B cell (primary cell): ENCODE data around the gene GGACT. TPM values are rescaled to one million over a fixed set of nuclear protein-coding genes. Genes with fewer than 3 reads are reported as not detected.

Experiments used
- ATAC-seq: fragments of 200-7000 bp; cut with Tn5 transposase; one replicate; pipeline ENCODE4 v1.10.0; 2021; ENCODE audit warnings: low read depth, mild to moderate bottlenecking, moderate number of reproducible peaks, moderate library complexity
- CTCF ChIA-PET: fragments of 350-600 bp; sonication (Branson Sonifier 250); formaldehyde crosslinking; loops from one replicate; lab custom pipeline; 2021; ENCODE audit warnings: antibody characterized with exemption, inconsistent platforms; lab: Charles Lee
- POLR2A ChIA-PET: fragments of 350-600 bp; sonication (Branson Sonifier 250); formaldehyde crosslinking; loops from one replicate; lab custom pipeline; 2021; ENCODE audit warnings: antibody characterized with exemption; lab: Charles Lee
- DNase-seq: peaks from one replicate; pipeline ENCODE4 v3.0.0; 2013
- H2AFZ ChIP-seq: 2 replicates; pipeline ENCODE4 v1.6.1; 2012; ENCODE audit warnings: mild to moderate bottlenecking, low read depth, low read length; ENCODE audit not compliant: insufficient read depth, poor library complexity, severe bottlenecking
- H3K27ac ChIP-seq, 2 donors: 1 replicate in 1 of 2; 2 replicates in 1 of 2; pipeline ENCODE4 v1.5.1; 2012 to 2013; ENCODE audit warnings: low read length in 2 of 2, mild to moderate bottlenecking in 2 of 2, moderate library complexity in 1 of 2
- H3K27me3 ChIP-seq, 4 experiments: fragments of 200-600 bp in 1 of 4; sonication (generic) in 1 of 4; replicated peaks in 1 of 4; 1 replicate in 2 of 4; 2 replicates in 2 of 4; pipeline versions ENCODE4 v1.6.1 to v1.7.0; 2013 to 2016; ENCODE audit warnings: low read length in 3 of 4, mild to moderate bottlenecking in 2 of 4, mixed read lengths in 1 of 4, moderate library complexity in 1 of 4; ENCODE audit not compliant: insufficient read depth in 4 of 4, control insufficient read depth in 3 of 4; ENCODE audit errors: control extremely low read depth in 1 of 4
- H3K36me3 ChIP-seq, 2 experiments: replicated peaks in 1 of 2; 1 replicate in 1 of 2; 2 replicates in 1 of 2; pipeline versions ENCODE4 v1.6.1 to v1.7.1; 2013; ENCODE audit warnings: low read length in 1 of 2; ENCODE audit not compliant: insufficient read depth in 2 of 2, control insufficient read depth in 1 of 2; ENCODE audit errors: control extremely low read depth in 1 of 2, extremely low read depth in 1 of 2
- H3K4me1 ChIP-seq, 2 donors: fragments of 200-600 bp in 1 of 2; sonication (generic) in 1 of 2; 1 replicate in 1 of 2; 2 replicates in 1 of 2; pipeline versions ENCODE4 v1.5.1 to v1.6.1; 2013 to 2017; ENCODE audit warnings: low read length in 2 of 2; ENCODE audit not compliant: control insufficient read depth in 2 of 2, insufficient read depth in 2 of 2
- H3K4me2 ChIP-seq: replicated peaks from 2 replicates; pipeline ENCODE3; 2012; ENCODE audit warnings: mild to moderate bottlenecking, low read depth, low read length; ENCODE audit not compliant: poor library complexity, severe bottlenecking
- H3K4me3 ChIP-seq, 5 experiments: fragments of 200-600 bp in 1 of 5; sonication (generic) in 1 of 5; 1 replicate in 3 of 5; 2 replicates in 2 of 5; pipeline versions ENCODE4 v1.5.1 to v1.7.0; 2011 to 2016; ENCODE audit warnings: low read length in 4 of 5, mild to moderate bottlenecking in 4 of 5, low read depth in 2 of 5, control low read depth in 1 of 5, moderate library complexity in 1 of 5; ENCODE audit not compliant: insufficient read depth in 1 of 5; ENCODE audit errors: control extremely low read depth in 1 of 5, extremely low read depth in 1 of 5
- H3K79me2 ChIP-seq: fragments of 200-600 bp; sonication (generic); one replicate; pipeline ENCODE4 v1.6.0; 2016; ENCODE audit warnings: low read length; ENCODE audit not compliant: control insufficient read depth, insufficient read depth
- H3K9ac ChIP-seq: fragments of 200-600 bp; sonication (generic); 2 replicates; pipeline ENCODE4 v1.6.1; 2017; ENCODE audit warnings: mild to moderate bottlenecking, low read length, moderate library complexity
- H3K9me3 ChIP-seq, 3 donors: one replicate each; pipeline versions ENCODE4 v1.6.1 to v1.7.1; 2013; ENCODE audit warnings: low read length in 2 of 3; ENCODE audit not compliant: control insufficient read depth in 2 of 3, insufficient read depth in 1 of 3; ENCODE audit errors: control extremely low read depth in 1 of 3
- H4K20me1 ChIP-seq: 2 replicates; pipeline ENCODE4 v1.6.0; 2012; ENCODE audit warnings: mild to moderate bottlenecking, low read length; ENCODE audit not compliant: insufficient read depth, control insufficient read depth, poor library complexity, severe bottlenecking
- H3K27ac Mint-ChIP-seq: one replicate; pipeline ENCODE4 v1.8.0; 2021; ENCODE audit warnings: mixed read lengths
- H3K27me3 Mint-ChIP-seq: one replicate; pipeline ENCODE4 v1.8.0; 2021; ENCODE audit warnings: mixed read lengths
- H3K4me1 Mint-ChIP-seq: one replicate; pipeline ENCODE4 v1.8.0; 2021; ENCODE audit warnings: mixed read lengths
- H3K4me3 Mint-ChIP-seq: one replicate; pipeline ENCODE4 v1.8.0; 2021; ENCODE audit warnings: mixed read lengths
- H3K9me3 Mint-ChIP-seq: one replicate; pipeline ENCODE4 v1.8.0; 2022; ENCODE audit warnings: mixed read lengths; ENCODE audit not compliant: insufficient read depth
- CTCF ChIP-seq: fragments of 200-600 bp; IDR thresholded peaks from one replicate; pipeline ENCODE4 v1.8.0; 2022; ENCODE audit warnings: antibody characterized with exemption, mild to moderate bottlenecking
- EZH2 ChIP-seq: IDR thresholded peaks from 2 replicates; pipeline ENCODE4 v1.6.1; 2012; ENCODE audit warnings: borderline replicate concordance, low read depth, mild to moderate bottlenecking, moderate library complexity, low read length; ENCODE audit not compliant: insufficient read depth, poor library complexity, severe bottlenecking
- WGBS: methylation state at CpG from one replicate; pipeline ENCODE4 v1.1.5; 2013; ENCODE audit warnings: missing lambda C conversion rate; ENCODE audit not compliant: insufficient coverage; 5-methylcytosine and 5-hydroxymethylcytosine counted together
- intact Hi-C: fragments of 100-400 bp; cut with micrococcal nuclease; formaldehyde crosslinking; loops from one replicate; pipeline ENCODE4 v1.10.0; 2022
- polyA plus RNA-seq: library from polyadenylated mRNA; depleted of rRNA; stranded (reverse); fragments of >200 nt; gene quantifications from 2 replicates; pipeline ENCODE4 v1.2.3, GENCODE V29; 2012
- total RNA-seq, 2 donors: library from RNA; stranded (reverse); fragments of 120-200 nt in 1 of 2; gene quantifications; 1 replicate in 1 of 2; 2 replicates in 1 of 2; pipeline versions ENCODE4 v1.2.3 to v1.2.4, GENCODE V29; 2013 to 2022

Gene GGACT
- total and polyA plus RNA-seq, 2 donors (not counting 1 experiment from before 2014, with no cell fraction given), result 3.2 to 3.5 TPM

DNA sequence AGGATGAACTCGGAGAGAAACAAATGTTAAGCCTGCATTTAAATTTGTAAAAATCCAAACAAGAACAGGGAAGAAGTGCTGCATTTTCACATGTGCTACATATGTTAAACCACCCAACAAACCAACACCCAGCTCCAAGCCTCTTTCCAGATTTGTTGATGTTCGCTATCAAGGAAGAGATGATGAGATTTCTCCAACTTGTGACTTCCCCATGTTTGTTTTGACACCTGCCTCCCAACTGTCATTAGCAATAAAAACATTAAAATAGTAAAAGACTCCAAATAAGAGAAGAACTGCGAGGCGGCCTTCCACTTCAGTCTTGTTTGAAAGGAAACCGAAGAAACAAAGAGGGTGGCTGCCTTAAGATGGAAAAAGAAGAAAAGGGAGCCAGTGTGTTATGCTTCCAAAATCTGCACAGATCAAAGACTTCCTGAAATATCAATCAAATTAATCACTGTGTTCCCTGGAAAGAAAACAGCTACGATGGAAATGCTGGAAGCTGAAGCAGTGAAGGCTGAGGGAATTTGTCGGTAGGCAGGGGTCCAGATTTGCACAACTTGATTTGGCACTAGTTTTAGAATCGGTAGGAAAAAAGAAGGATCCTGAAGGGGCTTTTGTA, 14.0 kb upstream of the GGACT start:
- Histone ChIP-seq H3K9ac (no peak overlapping the region), H3K36me3 (no peaks in the 10 kb centered on the region), H2AFZ (no peak overlapping the region), H3K4me3 (no peak overlapping the region), H3K27me3 (no peaks in the 10 kb centered on the region), H3K27ac (no peak overlapping the region), H3K9me3 (no peaks in the 10 kb centered on the region), H4K20me1 (no peaks in the 10 kb centered on the region), H3K4me1 (peaks cover 0 to 2% of the 10 kb centered on the region in 2 donors), H3K79me2 (no peaks in the 10 kb centered on the region), H3K4me2 (no peak overlapping the region)
- no peak for ATAC-seq
- POLR2A ChIA-PET, result no interaction called here
- intact Hi-C loops, result no loop called here
- no peak overlapping the region for H3K27ac Mint-ChIP-seq
- no peaks in the 10 kb centered on the region for H3K27me3 Mint-ChIP-seq
- TF ChIP-seq EZH2, result no peak
- no peak for TF ChIP-seq CTCF
- H3K9me3 Mint-ChIP-seq, result no peaks in the 10 kb centered on the region
- no CpG with 5 or more reads among the region's 8 CpGs for WGBS
- no peak for DNase-seq
- peaks cover 3% of the 10 kb centered on the region for H3K4me1 Mint-ChIP-seq
- no peak overlapping the region for H3K4me3 Mint-ChIP-seq
- CTCF ChIA-PET, result no interaction called here

- no peaks in the 10 kb centered on the region for H3K27me3 ChIP-seq
- ATAC-seq (no peak), DNase-seq (no peak)
- no peak overlapping the region for H2AFZ ChIP-seq
- peaks cover 0 to 3% (median 0%) of the 10 kb centered on the region in 3 donors for H3K9me3 ChIP-seq
- no peaks in the 10 kb centered on the region for H3K79me2 ChIP-seq
- Mint-ChIP-seq H3K9me3 (no peaks in the 10 kb centered on the region), H3K4me3 (no peak overlapping the region), H3K27ac (no peak overlapping the region), H3K27me3 (no peaks in the 10 kb centered on the region), H3K4me1 (peaks cover 1% of the 10 kb centered on the region)
- H3K36me3 ChIP-seq, result no peaks in the 10 kb centered on the region
- 98% methylated on average over 6 of the region's 7 CpGs for WGBS
- intact Hi-C loops, result no loop called here
- no peak overlapping the region for H3K27ac ChIP-seq
- no peak overlapping the region for H3K4me3 ChIP-seq
- H3K4me1 ChIP-seq, result no peaks in the 10 kb centered on the region
- POLR2A ChIA-PET, result no interaction called here
- H4K20me1 ChIP-seq, result no peaks in the 10 kb centered on the region
- TF ChIP-seq CTCF, result no peak
- no peak for TF ChIP-seq EZH2
- CTCF ChIA-PET, result no interaction called here
- no peak overlapping the region for H3K4me2 ChIP-seq
- H3K9ac ChIP-seq, result no peak overlapping the region
Observed at GRCh38 chr13:100601716-100602115, 13.1 kb upstream of the GGACT start.
